HG02642 (cell line): Measurements from ENCODE around the gene KLHL17.
"Not testable (repeated sequence)": the region's sequence is repeated elsewhere in the genome, so short reads cannot be mapped to it uniquely, and the experiment has no call there.

Source experiments
- ATAC-seq: cut with Tn5 transposase; IDR thresholded peaks from one replicate; pipeline ENCODE4 v1.9.1; 2021; ENCODE audit warnings: mild to moderate bottlenecking; ENCODE audit not compliant: unreplicated experiment, poor library complexity

Gene KLHL17

DNA sequence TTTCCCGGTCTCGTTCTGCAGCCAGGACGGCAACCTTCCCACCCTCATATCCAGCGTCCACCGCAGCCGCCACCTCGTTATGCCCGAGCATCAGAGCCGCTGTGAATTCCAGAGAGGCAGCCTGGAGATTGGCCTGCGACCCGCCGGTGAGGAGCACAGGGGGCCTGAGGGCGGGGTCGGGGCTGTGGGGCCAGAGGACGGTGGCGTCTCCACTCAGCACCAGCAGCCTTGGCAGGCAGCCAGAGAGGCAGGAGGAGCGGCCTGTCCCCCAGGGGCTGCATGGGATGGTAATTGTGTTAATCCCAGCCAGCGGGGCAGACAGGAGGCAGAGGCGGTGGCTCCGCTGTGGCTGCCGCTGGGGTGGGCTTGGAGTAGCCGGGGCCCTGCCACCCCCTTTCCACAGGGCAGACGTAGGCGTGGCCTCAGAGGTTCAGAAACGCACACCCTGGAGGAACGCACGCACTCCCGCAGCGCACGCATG lies 24.6 kb upstream of the KLHL17 start:
- no peak for ATAC-seq

DNA sequence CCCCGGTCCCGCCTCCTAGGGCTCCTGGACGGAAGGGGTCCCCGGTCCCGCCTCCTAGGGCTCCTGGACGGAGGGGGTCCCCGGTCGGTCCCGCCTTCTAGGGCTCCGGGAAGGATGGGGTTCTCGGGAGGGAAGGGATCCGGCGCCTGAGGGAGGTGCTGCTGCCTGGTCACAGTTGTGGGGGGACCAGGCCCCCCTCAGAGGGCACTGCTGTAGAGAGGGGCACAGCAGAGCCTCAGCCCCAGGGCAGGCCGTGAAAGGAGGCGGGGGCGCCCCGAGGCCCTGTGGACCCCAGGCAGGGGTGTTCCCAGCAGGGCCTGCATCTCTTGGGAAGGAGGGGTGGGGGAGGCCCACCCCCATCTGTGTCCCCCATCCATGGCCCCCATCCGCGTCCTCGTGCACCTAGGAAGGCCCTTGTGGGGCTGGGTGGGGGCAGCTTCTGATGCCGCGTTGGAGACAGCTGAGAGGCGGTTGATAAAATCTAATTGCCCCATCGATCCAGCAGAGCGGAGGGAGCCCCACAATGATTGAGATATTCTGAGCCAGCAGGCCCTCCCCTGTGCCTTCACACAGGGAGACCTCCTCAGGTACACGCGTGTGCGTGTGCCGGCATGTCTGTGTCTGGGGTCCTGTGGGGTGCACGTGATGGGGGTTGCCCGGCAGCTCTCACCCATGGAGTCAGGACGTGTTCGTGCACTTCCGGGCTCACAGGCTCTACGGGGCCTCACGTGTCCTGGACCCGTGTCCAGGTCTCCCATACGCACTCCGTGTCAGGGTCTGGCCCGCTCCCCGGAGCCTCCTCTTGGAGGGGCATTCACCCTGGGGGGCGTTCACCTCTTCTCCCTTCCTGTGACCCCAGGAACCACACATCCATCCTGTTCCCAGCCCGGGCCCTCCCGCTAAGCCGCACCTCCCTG lies 23.8 kb upstream of the KLHL17 start:
- no peak for ATAC-seq

DNA sequence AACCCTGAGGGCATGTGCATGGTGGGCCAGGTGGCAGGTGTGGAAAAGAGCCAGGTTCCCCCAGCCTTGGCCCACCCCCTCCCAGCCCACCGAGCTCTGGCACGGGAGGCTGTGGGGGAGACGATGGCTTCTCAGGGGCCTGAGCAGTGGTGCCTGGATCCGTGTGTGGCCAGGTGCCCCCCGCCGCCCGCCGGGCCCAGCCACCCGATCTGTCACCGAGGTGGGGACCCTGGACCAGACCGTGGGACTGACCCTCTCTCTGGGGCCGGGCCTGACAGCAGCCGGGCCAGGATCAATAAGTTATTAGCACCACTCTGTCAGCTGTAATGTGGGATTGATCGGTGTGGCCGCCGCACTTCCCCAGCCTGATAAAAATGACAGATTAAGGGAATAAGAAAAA lies 22.9 kb upstream of the KLHL17 start:
- ATAC-seq: no peak

DNA sequence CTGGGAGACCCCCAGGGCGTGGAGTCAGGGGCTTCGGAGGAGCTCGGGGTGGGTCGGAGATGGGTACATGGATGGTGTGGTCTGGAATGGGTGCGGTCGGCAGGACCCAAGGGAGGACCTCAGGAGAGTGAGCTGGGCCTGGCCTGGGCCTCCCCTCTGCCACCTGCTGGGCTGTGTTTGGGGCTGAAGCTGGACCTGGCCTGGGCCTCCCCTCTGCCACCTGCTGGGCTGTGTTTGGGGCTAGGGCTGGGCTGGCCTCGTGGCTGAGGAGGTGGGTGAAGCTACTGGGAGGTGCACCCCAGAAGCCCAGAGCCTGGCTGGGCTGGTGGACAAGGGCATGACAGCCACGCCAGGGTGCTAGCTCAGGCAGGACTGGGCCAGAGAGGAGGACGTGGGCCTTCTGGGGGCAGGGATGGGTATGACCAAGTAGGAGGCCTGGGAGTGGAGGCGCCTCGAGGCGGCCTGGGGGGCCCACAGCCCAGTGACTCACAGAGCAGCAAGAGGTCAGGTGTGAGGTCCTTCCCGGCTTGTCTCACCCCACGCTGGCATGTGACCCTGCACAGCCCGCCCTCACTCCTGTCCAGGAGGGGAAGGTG lies 22.2 kb upstream of the KLHL17 start:
- ATAC-seq: no peak

DNA sequence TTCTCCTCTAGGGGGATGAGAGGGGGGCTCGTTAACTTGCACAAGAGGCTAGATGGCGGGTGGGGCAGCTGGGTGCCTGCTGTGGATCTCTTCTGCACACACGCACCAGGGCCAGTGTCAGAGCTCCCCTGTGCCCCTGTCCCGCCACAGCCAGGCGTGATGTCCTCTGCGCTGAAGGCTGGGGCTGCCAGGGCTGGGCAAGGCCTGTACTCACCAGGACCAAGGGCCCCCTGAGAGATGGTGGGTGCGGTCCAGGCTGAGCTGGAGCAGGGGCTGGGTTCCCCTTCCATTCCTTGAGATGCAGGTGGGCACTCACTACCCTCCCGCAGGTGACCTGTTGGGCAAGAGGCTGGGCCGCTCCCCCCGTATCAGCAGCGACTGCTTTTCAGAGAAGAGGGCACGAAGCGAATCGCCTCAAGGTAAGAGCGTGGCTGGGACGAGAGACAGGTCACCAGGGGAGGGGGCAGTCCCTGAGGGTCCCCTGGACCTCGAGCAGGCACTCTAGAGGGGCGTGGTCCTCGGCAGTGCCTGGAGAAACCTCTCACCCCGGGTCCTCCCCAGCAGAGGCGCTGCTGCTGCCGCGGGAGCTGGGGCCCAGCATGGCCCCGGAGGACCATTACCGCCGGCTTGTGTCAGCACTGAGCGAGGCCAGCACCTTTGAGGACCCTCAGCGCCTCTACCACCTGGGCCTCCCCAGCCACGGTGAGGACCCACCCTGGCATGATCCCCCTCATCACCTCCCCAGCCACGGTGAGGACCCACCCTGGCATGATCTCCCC lies 21.5 kb upstream of the KLHL17 start:
- no peak for ATAC-seq

DNA sequence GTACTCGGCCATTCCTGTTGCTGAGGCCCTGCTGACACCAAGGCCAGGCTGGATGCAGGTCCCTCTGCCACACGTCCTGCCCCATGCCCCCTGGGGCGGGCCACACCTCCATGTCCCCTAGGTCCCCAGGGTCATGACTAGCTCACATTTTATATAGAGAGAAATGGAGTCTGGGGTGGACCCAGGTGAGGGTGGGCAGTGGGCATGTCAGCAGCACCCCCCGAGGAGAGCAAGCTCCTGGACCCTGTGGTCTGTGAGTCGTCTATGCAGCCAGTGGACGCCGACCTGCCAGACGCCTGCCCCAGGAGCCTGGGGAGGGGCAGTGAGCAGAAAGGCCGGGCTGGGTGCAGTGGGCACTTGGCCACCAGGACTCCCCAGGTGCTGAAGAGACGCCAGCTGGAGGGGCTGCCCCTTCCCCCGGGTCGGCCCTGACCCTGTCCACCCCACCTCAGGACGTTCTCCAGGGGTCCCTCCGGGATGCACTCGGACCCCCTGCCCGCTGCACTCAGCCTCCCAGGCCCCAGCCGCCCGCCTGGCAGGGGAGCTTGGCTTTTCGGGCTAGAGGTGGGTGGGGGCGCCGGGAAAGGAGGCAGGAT lies 20.8 kb upstream of the KLHL17 start:
- no peak for ATAC-seq

DNA sequence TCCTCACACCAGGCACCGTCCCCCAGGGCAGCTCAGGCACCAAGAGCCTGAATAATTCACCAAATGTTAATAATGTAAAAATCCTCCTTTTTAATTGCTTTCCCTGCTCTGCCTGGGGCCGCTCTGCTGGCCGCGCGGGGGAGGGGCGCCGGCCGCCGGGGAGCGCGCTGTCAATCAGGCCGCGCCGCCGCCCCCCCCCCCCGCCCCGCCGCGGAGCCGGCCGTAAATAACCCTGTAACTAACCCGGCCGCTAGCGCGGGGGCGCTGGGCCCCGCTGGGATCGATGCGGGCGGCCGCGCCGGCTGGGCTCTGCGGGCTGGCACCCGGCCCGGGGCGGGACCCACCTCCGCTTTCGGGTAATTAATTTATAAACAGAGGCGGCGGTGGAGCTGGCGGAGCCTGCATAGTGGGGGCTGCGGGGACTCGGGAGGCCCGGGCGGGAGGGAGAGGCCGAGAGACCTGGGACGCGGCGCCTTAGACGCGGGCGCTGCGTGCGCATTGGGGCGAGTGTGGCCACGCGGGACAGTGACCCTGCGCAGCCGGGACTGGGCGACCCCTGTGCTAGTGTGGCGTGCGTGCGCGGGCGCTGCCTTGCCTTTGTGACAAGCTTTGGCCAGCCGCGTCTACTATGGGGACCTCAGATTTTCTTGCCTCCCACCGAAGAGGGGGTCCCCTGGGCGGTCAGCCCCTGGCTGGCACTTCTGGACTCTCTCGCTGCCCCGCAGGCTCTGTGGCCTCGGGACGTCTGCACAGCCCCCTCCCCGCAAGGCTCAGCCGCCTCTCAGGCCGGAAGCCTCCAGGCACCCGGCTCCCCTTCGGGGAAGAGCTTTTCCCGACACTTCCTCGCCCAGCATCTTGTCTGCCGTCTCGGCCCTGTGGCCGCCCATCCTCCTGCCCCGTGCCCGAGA lies 20.0 kb upstream of the KLHL17 start:
- no peak for ATAC-seq

DNA sequence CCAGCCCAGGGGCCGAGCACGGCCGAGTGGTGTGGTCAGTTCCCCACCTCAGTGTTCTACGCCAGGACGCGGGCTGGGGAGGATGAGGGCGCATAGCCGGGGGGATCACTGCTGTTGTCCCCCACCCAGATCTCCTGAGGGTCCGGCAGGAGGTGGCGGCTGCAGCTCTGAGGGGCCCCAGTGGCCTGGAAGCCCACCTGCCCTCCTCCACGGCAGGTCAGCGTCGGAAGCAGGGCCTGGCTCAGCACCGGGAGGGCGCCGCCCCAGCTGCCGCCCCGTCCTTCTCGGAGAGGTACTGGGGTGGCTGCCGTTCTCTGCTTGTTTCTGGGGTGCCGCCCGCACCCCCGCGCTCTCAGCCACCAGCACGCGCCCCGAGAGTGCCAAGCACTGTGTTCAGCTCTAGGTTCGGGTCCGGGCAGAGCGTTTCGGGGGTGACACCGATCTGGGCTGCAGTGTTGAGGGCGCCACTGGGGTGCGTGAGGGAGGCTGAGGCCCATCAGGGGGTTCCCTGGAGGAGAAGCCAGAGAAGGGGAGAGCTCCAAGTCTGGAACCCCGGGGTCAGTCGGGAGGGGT lies 19.3 kb upstream of the KLHL17 start:
- no peak for ATAC-seq

DNA sequence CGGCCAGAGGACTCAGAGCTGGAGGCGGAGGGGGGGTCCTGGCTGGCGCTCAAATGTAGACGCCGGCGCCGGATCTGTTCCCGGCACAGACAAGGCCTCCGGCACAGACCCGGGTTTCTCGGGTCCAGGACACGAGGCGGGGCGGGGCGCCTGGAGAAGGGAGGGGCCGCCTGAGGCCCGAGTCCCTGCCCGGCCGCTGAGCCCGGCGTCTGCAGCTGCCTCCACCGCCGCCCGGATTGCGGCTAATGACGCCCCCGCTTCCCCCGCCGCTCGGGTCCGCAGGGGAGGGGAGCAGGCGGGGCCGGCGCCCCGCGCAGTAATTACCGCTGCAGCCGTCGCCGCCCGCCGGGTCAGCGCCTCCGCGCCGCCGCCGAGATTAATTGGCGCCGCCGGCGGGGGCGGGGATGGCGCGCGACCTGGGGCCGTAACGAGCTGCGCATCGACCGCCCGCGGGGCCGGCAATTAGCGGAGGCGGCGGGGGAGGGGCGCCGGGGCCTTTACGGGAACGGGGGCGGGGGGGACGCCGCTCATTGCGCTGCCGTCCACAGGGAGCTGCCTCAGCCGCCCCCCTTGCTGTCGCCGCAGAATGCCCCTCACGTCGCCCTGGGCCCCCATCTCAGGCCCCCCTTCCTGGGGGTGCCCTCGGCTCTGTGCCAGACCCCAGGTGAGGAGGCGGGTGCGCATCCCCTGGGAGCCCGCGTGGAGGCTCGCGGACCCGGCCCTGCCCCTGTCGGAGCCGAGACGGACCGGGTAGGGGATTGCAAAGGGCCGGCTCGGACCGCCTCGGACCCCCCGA lies 18.6 kb upstream of the KLHL17 start:
- no peak for ATAC-seq

DNA sequence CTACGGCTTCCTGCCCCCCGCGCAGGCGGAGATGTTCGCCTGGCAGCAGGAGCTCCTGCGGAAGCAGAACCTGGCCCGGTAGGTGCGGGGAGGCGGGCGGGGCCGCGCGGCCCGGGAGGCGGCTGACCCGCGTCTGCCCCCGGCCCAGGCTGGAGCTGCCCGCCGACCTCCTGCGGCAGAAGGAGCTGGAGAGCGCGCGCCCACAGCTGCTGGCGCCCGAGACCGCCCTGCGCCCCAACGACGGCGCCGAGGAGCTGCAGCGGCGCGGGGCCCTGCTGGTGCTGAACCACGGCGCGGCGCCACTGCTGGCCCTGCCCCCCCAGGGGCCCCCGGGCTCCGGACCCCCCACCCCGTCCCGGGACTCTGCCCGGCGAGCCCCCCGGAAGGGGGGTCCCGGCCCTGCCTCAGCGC lies 18.0 kb upstream of the KLHL17 start:
- ATAC-seq: no peak

DNA sequence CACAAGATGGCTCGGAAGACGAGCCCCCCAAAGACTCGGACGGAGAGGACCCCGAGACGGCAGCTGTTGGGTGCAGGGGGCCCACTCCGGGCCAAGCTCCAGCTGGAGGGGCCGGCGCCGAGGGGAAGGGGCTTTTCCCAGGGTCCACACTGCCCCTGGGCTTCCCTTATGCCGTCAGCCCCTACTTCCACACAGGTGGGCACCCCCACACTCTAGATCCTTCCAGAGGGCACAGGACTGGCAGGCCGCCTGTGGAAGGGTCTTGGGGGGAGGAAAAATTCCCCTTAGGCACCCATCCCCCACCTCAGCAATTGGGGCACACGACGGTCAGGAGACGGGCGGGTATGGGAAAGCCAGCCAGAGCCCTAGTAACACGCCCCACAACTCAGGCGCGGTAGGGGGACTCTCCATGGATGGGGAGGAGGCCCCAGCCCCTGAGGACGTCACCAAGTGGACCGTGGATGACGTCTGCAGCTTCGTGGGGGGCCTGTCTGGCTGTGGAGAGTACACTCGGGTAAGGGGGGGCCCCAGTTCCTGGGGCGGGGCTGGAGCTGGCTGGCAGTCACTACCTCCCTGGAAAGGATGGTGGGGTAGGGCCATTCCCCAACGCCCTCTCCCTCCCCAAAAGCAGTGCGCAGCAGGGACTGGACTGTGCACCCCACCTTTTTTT lies 17.4 kb upstream of the KLHL17 start:
- ATAC-seq: no peak

DNA sequence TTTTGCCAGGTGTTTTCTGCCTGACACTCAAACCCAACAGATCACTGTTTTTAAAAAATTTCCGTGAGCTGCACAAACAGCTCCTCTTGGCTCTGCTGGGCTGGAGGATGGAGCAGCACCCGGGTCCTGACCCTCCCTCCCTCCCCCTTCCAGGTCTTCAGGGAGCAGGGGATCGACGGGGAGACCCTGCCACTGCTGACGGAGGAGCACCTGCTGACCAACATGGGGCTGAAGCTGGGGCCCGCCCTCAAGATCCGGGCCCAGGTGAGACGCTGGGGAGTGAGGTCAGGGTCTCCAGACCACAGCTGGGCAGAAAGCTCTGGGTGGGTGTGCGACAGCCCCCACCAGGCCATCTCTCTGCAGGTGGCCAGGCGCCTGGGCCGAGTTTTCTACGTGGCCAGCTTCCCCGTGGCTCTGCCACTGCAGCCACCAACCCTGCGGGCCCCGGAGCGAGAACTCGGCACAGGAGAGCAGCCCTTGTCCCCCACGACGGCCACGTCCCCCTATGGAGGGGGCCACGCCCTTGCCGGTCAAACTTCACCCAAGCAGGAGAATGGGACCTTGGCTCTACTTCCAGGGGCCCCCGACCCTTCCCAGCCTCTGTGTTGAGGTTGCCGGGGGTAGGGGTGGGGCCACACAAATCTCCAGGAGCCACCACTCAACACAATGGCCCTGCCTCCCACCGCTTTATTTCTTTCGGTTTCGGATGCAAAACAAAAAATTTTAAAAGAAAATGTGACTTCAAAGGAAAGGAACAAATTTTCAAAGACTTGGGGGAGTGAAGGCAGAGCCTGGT lies 16.6 kb upstream of the KLHL17 start:
- ATAC-seq: no peak

DNA sequence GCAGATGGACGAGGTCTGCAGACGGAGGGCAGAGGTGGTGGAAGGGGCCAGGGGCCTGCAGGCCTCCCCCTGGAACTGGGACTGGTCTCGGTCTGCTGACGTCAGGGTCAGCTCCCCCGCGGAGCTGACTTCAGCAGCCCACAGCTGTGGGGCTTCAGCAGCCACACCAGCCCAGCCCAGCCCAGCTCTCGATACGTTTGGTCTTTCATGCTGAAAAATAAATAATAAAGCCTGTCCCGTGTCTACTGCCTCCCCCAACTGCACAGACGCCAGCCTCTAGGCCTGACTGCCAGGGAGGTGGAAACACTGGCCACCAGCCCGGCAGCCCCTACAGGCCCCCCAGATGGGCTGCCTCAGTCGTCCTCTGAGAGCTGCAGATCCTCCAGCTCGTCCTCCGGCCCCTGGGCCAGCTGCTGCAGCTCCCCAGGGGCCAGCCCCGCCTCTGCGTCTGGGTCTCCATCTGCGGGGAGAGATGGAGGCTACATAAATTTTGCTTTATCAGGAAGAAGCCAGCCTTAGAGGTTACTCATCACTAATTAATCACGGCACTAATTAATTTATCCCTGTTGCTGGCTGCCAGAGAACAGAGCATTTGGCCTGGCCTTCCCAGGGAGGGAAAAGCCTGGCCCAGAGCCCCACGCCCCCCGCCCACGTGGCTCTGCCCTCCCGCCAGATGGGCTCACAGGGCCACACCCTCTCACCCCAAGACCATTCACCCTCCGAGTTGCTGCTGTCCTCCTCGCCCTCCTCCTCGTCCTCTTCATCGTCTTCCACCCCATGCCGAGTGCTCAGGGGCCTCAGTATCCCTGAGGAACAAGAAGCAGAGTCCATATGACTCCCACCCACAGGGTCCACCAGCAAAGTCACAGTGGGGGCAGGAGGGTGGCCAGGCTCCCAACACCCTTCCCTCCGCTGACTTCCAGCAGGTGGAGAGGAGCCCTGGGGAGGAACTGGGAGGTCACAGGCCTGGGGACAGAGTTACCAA lies 15.8 kb upstream of the KLHL17 start:
- no peak for ATAC-seq

DNA sequence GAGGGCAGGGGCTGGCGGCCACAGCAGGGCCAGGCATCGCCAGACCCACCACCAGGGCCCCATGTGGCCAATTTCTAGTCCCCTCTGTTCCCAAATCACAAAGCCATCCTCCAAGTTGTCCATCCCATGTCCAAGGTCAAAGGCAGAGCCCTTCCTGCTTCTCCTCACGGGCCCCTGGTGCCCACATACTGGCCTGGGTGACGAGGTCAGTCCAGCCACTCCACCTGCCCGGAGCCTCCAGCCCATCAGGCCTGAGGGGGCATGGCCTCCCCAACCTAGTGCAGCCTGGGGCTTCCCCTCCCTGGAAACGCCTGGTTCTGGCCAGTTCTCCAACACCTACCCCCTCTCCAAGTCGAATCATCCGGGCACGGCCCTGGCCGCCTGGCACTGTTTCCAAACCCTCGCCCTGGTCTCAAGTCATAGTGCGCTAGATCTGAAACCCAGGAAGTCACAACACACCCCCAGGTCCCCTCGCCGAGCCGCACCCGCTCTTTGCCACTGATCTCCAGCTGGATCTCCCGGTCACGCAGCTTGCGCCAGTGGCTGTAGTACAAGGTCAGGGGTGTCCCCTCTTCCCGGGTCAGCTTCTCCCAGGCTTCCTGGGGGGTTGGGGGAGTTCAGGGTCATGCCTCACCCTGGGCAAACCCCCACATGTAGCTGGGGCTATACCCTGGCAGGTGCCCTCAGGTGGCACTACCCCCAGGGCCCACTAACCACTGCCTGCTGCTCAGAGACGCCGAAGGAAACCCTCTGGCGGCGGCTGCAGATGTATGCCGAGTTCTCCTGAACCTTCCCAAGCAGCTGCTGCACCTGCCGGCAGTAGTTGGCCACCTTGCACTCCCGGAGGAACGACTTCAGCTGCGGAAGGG lies 14.5 kb upstream of the KLHL17 start:
- no peak for ATAC-seq

DNA sequence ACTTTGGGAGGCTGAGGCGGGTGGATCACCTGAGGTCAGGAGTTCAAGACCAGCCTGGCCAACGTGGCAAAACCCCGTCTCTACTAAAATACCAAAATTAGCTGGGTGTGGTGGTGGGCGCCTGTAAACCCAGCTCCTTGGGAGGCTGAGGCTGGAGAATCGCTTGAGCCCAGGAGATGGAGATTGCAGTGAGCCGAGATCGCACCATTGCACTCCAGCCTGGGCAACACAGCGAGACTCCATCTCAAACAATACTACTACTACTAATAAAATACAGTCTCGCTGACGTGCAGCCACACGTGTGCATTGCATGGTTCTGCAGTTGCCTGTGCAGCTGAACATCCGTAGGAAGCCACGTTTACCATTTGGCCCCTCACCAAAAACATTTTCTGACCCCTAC lies 13.6 kb upstream of the KLHL17 start:
- ATAC-seq: not testable (repeated sequence)
